H1 (cell line): ENCODE data around the gene CNGA1. TPM values are rescaled to one million over a fixed set of nuclear protein-coding genes. Genes with fewer than 3 reads are reported as not detected.

ENCODE experiments used
- CTCF ChIA-PET: fragments of 300-600 bp; sonication (Branson Sonifier 250); formaldehyde crosslinking; loops from one replicate; lab custom pipeline; 2021; ENCODE audit not compliant: partially characterized antibody; lab: Charles Lee
- POLR2A ChIA-PET: fragments of 300-600 bp; sonication (Branson Sonifier 250); formaldehyde crosslinking; loops from one replicate; lab custom pipeline; 2021; ENCODE audit warnings: inconsistent platforms; ENCODE audit not compliant: partially characterized antibody; lab: Charles Lee
- DNase-seq, 2 experiments: peaks; one replicate each; pipeline versions ENCODE4 v3.0.0 to v3.0.0-alpha.2; 2010 to 2022; ENCODE audit warnings: low spot score in 2 of 2, low read depth in 1 of 2, mixed read lengths in 1 of 2
- FAIRE-seq: peaks from 2 replicates; lab custom pipeline; 2011; peaks lifted over from hg19 to GRCh38; lab: Jason Lieb, UNC
- H2AFZ ChIP-seq: 2 replicates; pipeline ENCODE4 v1.8.1; 2012; ENCODE audit warnings: low read length, inconsistent platforms
- H2AK5ac ChIP-seq: 2 replicates; pipeline ENCODE4 v1.6.1; 2013; ENCODE audit warnings: low read depth, low read length
- H2BK120ac ChIP-seq: replicated peaks from 2 replicates; pipeline ENCODE3; 2013; ENCODE audit warnings: low read depth, low read length, inconsistent platforms
- H2BK12ac ChIP-seq: 2 replicates; pipeline ENCODE4 v1.6.1; 2013; ENCODE audit warnings: low read depth, low read length
- H2BK15ac ChIP-seq: 2 replicates; pipeline ENCODE4 v1.6.1; 2013; ENCODE audit warnings: low read length
- H2BK20ac ChIP-seq: 2 replicates; pipeline ENCODE4 v1.6.1; 2013; ENCODE audit warnings: low read length
- H2BK5ac ChIP-seq: 2 replicates; pipeline ENCODE4 v1.6.1; 2013; ENCODE audit warnings: low read depth, low read length
- H3K14ac ChIP-seq: 2 replicates; pipeline ENCODE4 v1.6.1; 2013; ENCODE audit warnings: inconsistent platforms; ENCODE audit not compliant: insufficient read length
- H3K18ac ChIP-seq: 2 replicates; pipeline ENCODE4 v1.6.1; 2013; ENCODE audit warnings: low read length; ENCODE audit errors: extremely low read depth
- H3K23ac ChIP-seq: 2 replicates; pipeline ENCODE4 v1.6.1; 2013; ENCODE audit warnings: inconsistent platforms; ENCODE audit not compliant: insufficient read length
- H3K23me2 ChIP-seq: 2 replicates; pipeline ENCODE4 v1.6.1; 2013; ENCODE audit warnings: low read depth, low read length
- H3K27ac ChIP-seq: 2 replicates; pipeline ENCODE4 v1.6.1; 2011; ENCODE audit warnings: low read depth, low read length, inconsistent platforms
- H3K27me3 ChIP-seq, 4 experiments: replicated peaks in 1 of 4; 1 replicate in 1 of 4; 2 replicates in 3 of 4; pipeline versions ENCODE4 v1.6.1 to v1.8.1; 2011 to 2013; ENCODE audit warnings: low read length in 3 of 4, mild to moderate bottlenecking in 3 of 4, inconsistent platforms in 2 of 4, mixed read lengths in 2 of 4, moderate library complexity in 1 of 4; ENCODE audit not compliant: control insufficient read depth in 3 of 4, insufficient read depth in 3 of 4; ENCODE audit errors: extremely low read depth in 1 of 4
- H3K36me3 ChIP-seq, 4 experiments: 2 replicates each; pipeline versions ENCODE4 v1.6.1 to v1.8.1; 2011 to 2013; ENCODE audit warnings: mild to moderate bottlenecking in 4 of 4, low read length in 3 of 4, moderate library complexity in 2 of 4, control low read depth in 1 of 4, inconsistent platforms in 1 of 4; ENCODE audit not compliant: insufficient read depth in 4 of 4, control insufficient read depth in 2 of 4
- H3K4ac ChIP-seq: replicated peaks from 2 replicates; pipeline ENCODE3; 2013; ENCODE audit warnings: low read length, low read depth, mixed read lengths, inconsistent platforms; ENCODE audit not compliant: insufficient read length
- H3K4me1 ChIP-seq, 4 experiments: replicated peaks in 1 of 4; 1 replicate in 1 of 4; 2 replicates in 3 of 4; pipeline versions ENCODE4 v1.6.1 to v1.8.1; 2011 to 2013; ENCODE audit warnings: low read length in 3 of 4, inconsistent platforms in 2 of 4, mixed read lengths in 1 of 4; ENCODE audit not compliant: insufficient read depth in 4 of 4, control insufficient read depth in 3 of 4
- H3K4me2 ChIP-seq, 2 experiments: 2 replicates each; pipeline versions ENCODE4 v1.6.1 to v1.8.1; 2011 to 2013; ENCODE audit warnings: low read depth in 2 of 2, low read length in 2 of 2, control low read depth in 1 of 2, inconsistent platforms in 1 of 2, mild to moderate bottlenecking in 1 of 2; ENCODE audit not compliant: insufficient read depth in 1 of 2
- H3K4me3 ChIP-seq, 4 experiments: fragments of 200-600, 300-600 bp in 1 of 4; sonication (generic), shearing (Covaris generic), sonication (Bioruptor Twin) in 1 of 4; 2 replicates each; pipeline versions ENCODE4 v1.5.1 to v1.8.1; 2011 to 2016; ENCODE audit warnings: low read length in 4 of 4, low read depth in 3 of 4, control low read depth in 2 of 4, inconsistent platforms in 2 of 4, mild to moderate bottlenecking in 2 of 4, mixed read lengths in 1 of 4, moderate library complexity in 1 of 4; ENCODE audit not compliant: insufficient read depth in 2 of 4; ENCODE audit errors: extremely low read depth in 1 of 4
- H3K56ac ChIP-seq: replicated peaks from 2 replicates; pipeline ENCODE3; 2013; ENCODE audit warnings: low read depth, mild to moderate bottlenecking, mixed read lengths, low read length, inconsistent platforms; ENCODE audit not compliant: insufficient read length
- H3K79me1 ChIP-seq: 2 replicates; pipeline ENCODE4 v1.6.1; 2013; ENCODE audit warnings: low read depth, low read length, control low read depth
- H3K79me2 ChIP-seq, 2 experiments: 2 replicates each; pipeline versions ENCODE4 v1.6.1 to v1.8.1; 2012 to 2013; ENCODE audit warnings: low read length in 2 of 2, mild to moderate bottlenecking in 2 of 2, inconsistent platforms in 1 of 2; ENCODE audit not compliant: insufficient read depth in 2 of 2, control insufficient read depth in 1 of 2
- H3K9ac ChIP-seq, 4 experiments: replicated peaks in 1 of 4; 1 replicate in 1 of 4; 2 replicates in 3 of 4; pipeline versions ENCODE4 v1.6.1 to v1.8.1; 2011 to 2013; ENCODE audit warnings: low read depth in 3 of 4, low read length in 3 of 4, control low read depth in 2 of 4, mild to moderate bottlenecking in 2 of 4, moderate library complexity in 2 of 4, inconsistent platforms in 1 of 4; ENCODE audit errors: extremely low read depth in 1 of 4
- H3K9me3 ChIP-seq, 2 experiments: 2 replicates each; pipeline versions ENCODE4 v1.6.1 to v1.8.1; 2012 to 2013; ENCODE audit warnings: mild to moderate bottlenecking in 2 of 2, moderate library complexity in 2 of 2, control low read depth in 1 of 2, inconsistent platforms in 1 of 2, low read depth in 1 of 2, low read length in 1 of 2, mixed read lengths in 1 of 2; ENCODE audit not compliant: insufficient read depth in 2 of 2
- H4K20me1 ChIP-seq, 2 experiments: replicated peaks in 1 of 2; 2 replicates each; pipeline versions ENCODE3 to v1.8.1; 2011 to 2013; ENCODE audit warnings: inconsistent platforms in 2 of 2, low read length in 2 of 2, mild to moderate bottlenecking in 1 of 2; ENCODE audit not compliant: insufficient read depth in 2 of 2, control insufficient read depth in 1 of 2
- H4K5ac ChIP-seq: 2 replicates; pipeline ENCODE4 v1.6.1; 2013; ENCODE audit warnings: low read length, low read depth, mixed read lengths, inconsistent platforms; ENCODE audit not compliant: insufficient read length
- H4K8ac ChIP-seq: 2 replicates; pipeline ENCODE4 v1.8.0; 2013; ENCODE audit warnings: mild to moderate bottlenecking, moderate library complexity, low read length, inconsistent platforms; ENCODE audit not compliant: insufficient read depth; ENCODE audit errors: extremely low read depth
- H4K91ac ChIP-seq: replicated peaks from 2 replicates; pipeline ENCODE3; 2013; ENCODE audit warnings: low read length, mixed read lengths, inconsistent platforms; ENCODE audit not compliant: insufficient read length
- CHD1 ChIP-seq: IDR thresholded peaks from 2 replicates; pipeline ENCODE4 v1.6.1; 2012; ENCODE audit warnings: low read depth, low read length, improper control_type of control experiment
- CHD2 ChIP-seq: IDR thresholded peaks from 2 replicates; pipeline ENCODE4 v1.6.1; 2012; ENCODE audit warnings: low read length, improper control_type of control experiment
- EZH2 ChIP-seq: fragments of 200-600 bp; sonication (generic); IDR thresholded peaks from 2 replicates; pipeline ENCODE4 v1.7.1; 2012; ENCODE audit warnings: low read depth, mild to moderate bottlenecking, moderate library complexity, low read length, inconsistent platforms; ENCODE audit not compliant: severe bottlenecking
- HDAC2 ChIP-seq, 2 experiments: fragments of 300-600 bp in 1 of 2; sonication (generic) in 1 of 2; IDR thresholded peaks; 2 replicates each; pipeline ENCODE4 v1.6.1; 2011 to 2012; ENCODE audit warnings: low read depth in 2 of 2, low read length in 2 of 2, mild to moderate bottlenecking in 2 of 2, moderate library complexity in 2 of 2, borderline replicate concordance in 1 of 2, inconsistent platforms in 1 of 2
- JUN ChIP-seq: IDR thresholded peaks from 2 replicates; pipeline ENCODE4 v1.6.1; 2011; ENCODE audit warnings: low read depth, mild to moderate bottlenecking, improper control_type of control experiment, low read length
- KDM1A ChIP-seq: fragments of 200-600, 300-600 bp; sonication (generic); IDR thresholded peaks from 2 replicates; pipeline ENCODE4 v1.7.1; 2016; ENCODE audit warnings: mild to moderate bottlenecking, low read length, borderline replicate concordance
- NRF1 ChIP-seq: IDR thresholded peaks from 2 replicates; pipeline ENCODE4 v1.6.1; 2011; ENCODE audit warnings: mild to moderate bottlenecking, low read depth, low read length, improper control_type of control experiment
- RFX5 ChIP-seq: IDR thresholded peaks from 2 replicates; pipeline ENCODE4 v1.6.1; 2011; ENCODE audit warnings: low read depth, low read length, improper control_type of control experiment, borderline replicate concordance
- RNF2 ChIP-seq: fragments of 200-900, 300-1000 bp; sonication (generic); IDR thresholded peaks from 2 replicates; pipeline ENCODE4 v1.7.1; 2016; ENCODE audit warnings: borderline replicate concordance, low read depth, mild to moderate bottlenecking, antibody characterized with exemption, low read length; ENCODE audit not compliant: poor library complexity, severe bottlenecking; ENCODE audit errors: missing control alignments
- SIX5 ChIP-seq: IDR thresholded peaks from 2 replicates; pipeline ENCODE4 v1.6.1; 2011; ENCODE audit warnings: mild to moderate bottlenecking, low read depth, low read length
- TAF7 ChIP-seq: optimal IDR thresholded peaks from 2 replicates; pipeline ENCODE3; 2011; ENCODE audit warnings: low read depth, mild to moderate bottlenecking, inconsistent platforms, low read length, moderate library complexity, borderline replicate concordance
- ZNF274 ChIP-seq: IDR thresholded peaks from 2 replicates; pipeline ENCODE4 v1.7.0; 2012; ENCODE audit warnings: low read length, borderline replicate concordance; ENCODE audit errors: extremely low read depth
- polyA plus RNA-seq, 7 experiments: library from polyadenylated mRNA; depleted of rRNA in 3 of 7; stranded (reverse) in 5 of 7; unstranded in 2 of 7; fragments of >200 nt in 5 of 7; fragments of 200-250 nt in 2 of 7; gene quantifications; 1 replicate in 5 of 7; 2 replicates in 1 of 7; 4 replicates in 1 of 7; pipeline versions ENCODE4 v1.2.1 to v1.2.3, GENCODE V29; 2011 to 2013; ENCODE audit warnings: missing spikeins in 2 of 7, mixed read lengths in 2 of 7
- total RNA-seq: library from RNA; stranded (reverse); fragmentation: NEBNext Ultra II Directional; extraction: Animal tissue kit (Norgen Biotek cat#: 25700); gene quantifications from 2 replicates; pipeline ENCODE4 v1.2.1, GENCODE V29; 2021

Gene CNGA1
- total and polyA plus RNA-seq, 2 of the 8 experiments (the other 6 are each of a cell fraction or from before 2014, with no cell fraction given) = 0.17 to 0.54 TPM

- Histone ChIP-seq H3K79me1 (no peaks in the 10 kb centered on the region; the same call in 1 of the 2 replicates), H3K36me3 (peaks cover 0 to 3% (median 0%) of the 10 kb centered on the region in 4 experiments; a peak in 1 of 8 replicates), H3K56ac (no peak overlapping the region), H3K4me2 (no peak overlapping the region), H3K23me2 (no peaks in the 10 kb centered on the region), H3K27me3 (no peaks in the 10 kb centered on the region), H2AFZ (no peak overlapping the region), H4K8ac (no peak overlapping the region), H2BK20ac (no peak overlapping the region), H3K9me3 (no peaks in the 10 kb centered on the region), H3K4me1 (no peaks in the 10 kb centered on the region; a peak in 1 of 7 replicates), H4K20me1 (no peaks in the 10 kb centered on the region), H3K18ac (no peak overlapping the region), H3K4ac (no peak overlapping the region), H3K14ac (no peak overlapping the region), H2BK5ac (no peak overlapping the region), H3K23ac (no peak overlapping the region), H4K5ac (no peak overlapping the region), H3K9ac (no peak overlapping the region), H3K27ac (no peak overlapping the region), H3K4me3 (no peak overlapping the region), H4K91ac (no peak overlapping the region), H2BK120ac (no peak overlapping the region), H2BK15ac (no peak overlapping the region), H3K79me2 (no peaks in the 10 kb centered on the region), H2AK5ac (no peak overlapping the region), H2BK12ac (no peak overlapping the region)
- ChIA-PET CTCF (interaction anchor here (1.4 kb wide), 1 partner anchor 15 kb away, joined by 5 read pairs; no protein-coding TSS in a partner anchor), POLR2A (no interaction called here)
- FAIRE-seq (no peak), DNase-seq (no peak)
- TF ChIP-seq TAF7 (no peak), NRF1 (no peak), ZNF274 (no peak), CHD2 (no peak), JUN (no peak), EZH2 (no peak), CHD1 (no peak), SIX5 (no peak), KDM1A (no peak), RNF2 (no peak), HDAC2 (IDR thresholded peaks at IDR 0.05; ENCODE audit: borderline replicate concordance in 1 of 2, low read depth in 2 of 2, low read length in 2 of 2) (no peak), RFX5 (no peak)
Observed at GRCh38 chr4:48039561-48039960, 23.1 kb upstream of the CNGA1 start.
